ENCODE data around the gene VAC14.
"Not testable (repeated sequence)": the region's sequence is repeated elsewhere in the genome, so short reads cannot be mapped to it uniquely, and the experiment has no call there.

The VAC14 gene

DNA sequence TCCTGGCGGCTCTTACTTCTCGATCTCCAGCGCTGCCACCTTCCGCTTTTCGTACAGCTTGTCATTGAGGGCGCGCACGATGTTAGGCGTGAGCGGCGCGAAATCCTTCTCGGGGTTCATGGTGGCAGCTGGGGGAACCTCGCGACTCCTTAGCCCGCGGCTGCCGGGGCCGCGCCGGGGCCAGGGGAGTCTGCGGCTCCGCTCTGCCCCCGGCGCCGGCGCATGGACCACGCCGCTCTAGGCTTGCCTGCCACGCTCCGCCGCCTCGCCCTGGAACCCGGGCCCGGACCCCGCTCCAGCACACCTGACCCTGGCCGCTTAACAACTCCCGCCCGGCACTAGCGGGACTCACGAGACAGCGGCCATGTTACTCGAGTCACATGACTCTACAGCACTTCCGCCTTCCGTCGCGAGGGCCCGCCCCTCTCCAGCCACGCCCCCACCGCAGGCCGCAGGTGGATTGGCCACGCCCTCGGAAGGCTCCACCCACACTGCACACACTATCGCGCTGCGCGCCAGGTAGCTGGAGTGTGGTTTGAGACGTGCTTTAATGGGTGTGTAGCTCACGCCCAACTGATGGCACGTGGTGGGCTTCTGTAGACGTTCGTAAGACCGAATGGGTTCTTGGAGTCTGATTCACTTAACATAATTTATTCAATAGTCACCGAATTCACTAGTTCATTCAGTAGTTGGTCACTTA lies at the start of gene VAC14:
Gene VAC14 (minus strand): TSS at position 378 of the 700 bp plus-strand sequence. CDS start 258 bp downstream, at position 120.
- in situ Hi-C loops (cut with MboI; ENCODE audit: low sequenced_read_pairs): no loop called here

DNA sequence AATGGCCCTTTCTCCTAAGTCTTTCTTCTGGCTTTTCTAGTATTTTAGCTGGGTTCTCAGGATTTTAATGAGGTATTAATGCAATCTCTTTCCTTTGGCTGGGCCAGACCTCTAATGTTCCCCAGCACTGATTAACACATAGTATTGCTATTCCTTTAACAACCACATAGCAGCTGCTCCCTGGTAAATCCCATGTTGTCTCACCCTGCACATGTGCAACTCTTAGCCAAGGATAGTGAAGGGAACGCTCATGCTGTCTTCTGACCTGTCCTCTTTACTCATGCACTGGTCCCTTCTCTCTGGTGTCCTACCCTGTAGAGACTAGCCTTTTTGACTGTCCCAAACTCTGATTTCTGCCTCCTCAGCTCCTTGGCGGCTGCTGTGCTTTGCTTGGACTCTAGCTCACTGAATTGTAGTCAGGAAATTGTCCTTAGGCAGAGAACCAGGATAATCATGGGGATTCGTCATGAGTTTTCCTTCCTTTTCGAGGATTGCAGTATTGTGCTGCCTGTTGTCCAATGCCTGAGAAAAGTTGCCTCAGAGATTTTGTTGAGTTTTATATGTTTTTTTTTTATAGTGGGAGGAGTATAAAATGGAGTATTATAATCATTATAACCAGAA lies 22.6 kb upstream of the VAC14 start:
- in situ Hi-C loops (cut with MboI; ENCODE audit: low sequenced_read_pairs): not testable (repeated sequence)

DNA sequence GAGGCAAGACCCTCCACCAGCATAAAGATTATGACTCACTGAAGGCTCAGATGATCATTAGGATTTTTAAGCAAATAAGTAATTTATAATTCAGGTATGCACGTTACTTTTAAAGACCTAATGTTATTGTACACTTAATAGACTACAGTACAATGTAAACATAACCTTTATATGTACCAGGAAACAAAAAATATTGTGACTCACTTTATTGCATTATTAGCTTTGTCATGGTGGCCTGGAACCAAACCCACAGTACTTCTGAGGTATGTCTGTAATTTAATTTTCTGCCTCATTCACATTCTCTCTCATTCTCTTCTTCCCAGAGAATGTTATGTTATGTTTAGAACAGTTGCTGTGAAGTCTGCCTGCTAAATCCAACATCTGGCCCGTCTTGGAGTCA lies 21.8 kb upstream of the VAC14 start:
- in situ Hi-C loops (cut with MboI; ENCODE audit: low sequenced_read_pairs): not testable (repeated sequence)

DNA sequence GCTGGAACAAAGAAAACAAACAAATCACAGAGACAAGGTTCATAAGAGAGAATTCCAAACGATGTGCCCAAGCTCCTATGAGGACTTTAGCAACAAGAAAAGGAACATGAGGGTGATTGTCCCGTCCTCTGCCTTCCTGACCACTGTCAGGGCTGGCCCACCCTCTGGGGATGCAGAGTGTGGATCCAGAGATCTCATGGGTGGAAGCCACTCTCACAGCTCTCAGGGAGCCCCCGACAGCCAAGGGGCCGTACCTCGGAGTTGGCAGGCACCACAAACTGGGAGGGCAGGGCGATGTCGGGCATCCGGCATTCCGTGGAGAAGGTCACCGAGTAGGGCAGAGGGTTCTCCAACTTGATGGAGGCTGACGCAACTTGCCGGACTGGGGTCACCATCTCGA lies 17.1 kb upstream of the VAC14 start:
- in situ Hi-C loops (cut with MboI; ENCODE audit: low sequenced_read_pairs): not testable (repeated sequence)

DNA sequence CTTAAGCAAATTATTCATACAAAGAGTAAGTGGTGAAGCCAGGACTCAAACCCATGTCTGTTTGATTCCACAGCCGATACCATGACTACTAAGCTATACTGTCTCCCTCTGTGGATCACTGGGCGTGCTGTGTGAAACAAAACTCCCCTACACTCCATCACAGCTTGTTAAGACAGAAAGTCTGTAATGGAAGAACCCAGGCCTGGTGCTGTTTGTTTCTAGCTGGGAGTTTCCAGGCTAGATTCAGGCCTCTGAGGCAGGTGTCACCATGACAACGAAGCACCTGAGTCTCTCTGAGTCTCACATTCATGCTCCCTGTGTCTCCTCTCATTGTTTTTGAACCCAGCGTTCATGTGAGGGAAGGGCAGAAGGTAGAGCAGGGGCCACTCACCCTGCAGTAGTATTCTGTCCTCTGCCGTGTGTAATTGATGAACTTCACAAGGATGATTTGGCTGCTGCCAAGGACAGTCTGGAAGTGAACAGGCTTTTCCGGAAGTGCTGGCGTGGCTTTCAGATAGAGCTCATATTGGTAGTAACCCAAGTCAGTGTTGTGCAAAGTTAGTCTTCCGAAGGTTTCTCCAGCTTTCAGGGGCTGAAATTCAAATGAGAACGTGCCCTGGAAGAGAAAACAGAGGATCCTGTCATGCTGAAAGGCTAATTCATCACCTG lies 8.6 kb upstream of the VAC14 start:
- in situ Hi-C loops (cut with MboI; ENCODE audit: low sequenced_read_pairs): no loop called here

DNA sequence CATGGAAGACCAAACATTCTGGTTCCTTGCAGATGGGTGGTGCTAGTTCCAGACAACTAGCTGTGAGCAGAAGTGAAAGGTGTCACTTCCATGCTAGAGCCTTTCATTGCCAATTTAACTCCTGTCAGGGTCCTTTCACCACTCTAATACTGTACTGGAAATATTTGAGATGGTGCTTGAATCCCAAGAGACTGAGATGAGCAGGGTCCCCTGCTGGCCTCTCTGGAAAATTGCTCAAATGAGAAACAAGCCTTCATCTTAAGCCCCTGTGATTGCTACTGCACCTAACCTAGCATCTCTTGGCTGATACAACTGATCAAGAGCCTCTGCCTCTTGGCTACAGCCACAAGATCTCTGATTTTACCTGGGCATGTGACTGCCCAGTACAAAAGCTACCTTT lies 7.4 kb upstream of the VAC14 start:
- in situ Hi-C loops (cut with MboI; ENCODE audit: low sequenced_read_pairs): no loop called here

DNA sequence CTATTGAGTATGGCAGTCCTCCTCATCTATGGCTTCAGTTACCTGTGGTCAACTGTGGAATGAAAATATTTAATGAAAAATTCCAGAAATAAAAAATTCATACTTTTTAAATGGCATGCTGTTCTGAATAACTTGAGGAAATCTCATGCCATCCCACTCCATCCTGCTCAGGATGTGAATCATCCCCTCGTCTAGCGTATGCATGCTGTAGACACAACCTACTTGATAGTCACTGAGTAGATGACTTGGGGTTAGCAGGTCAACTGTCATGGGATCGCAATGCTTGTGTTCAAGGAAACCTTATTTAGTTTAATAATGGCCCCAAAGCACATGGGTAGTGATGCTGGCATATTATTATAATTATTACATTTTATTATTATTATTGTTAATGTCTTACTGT lies 4.8 kb upstream of the VAC14 start:
- in situ Hi-C loops (cut with MboI; ENCODE audit: low sequenced_read_pairs): no loop called here

DNA sequence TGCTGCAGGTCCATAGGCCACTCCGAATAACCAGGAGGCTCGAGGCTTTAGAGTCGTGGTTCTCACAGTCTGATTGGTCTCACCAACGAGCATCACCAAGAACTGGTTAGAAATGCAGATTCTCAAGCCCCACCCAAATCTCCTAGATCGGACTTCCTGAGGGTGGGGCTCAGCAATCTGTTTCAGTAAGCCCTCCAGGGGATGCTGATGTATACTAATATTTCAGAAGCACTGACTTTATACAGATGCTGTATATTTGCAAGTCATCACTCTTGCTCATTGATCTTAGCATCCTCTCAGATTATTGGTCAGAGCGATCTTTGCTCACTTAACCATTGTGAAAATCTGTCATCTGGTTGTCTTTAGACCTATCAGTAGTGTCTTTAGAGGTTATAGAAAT lies 4.4 kb upstream of the VAC14 start:
- in situ Hi-C loops (cut with MboI; ENCODE audit: low sequenced_read_pairs): no loop called here

DNA sequence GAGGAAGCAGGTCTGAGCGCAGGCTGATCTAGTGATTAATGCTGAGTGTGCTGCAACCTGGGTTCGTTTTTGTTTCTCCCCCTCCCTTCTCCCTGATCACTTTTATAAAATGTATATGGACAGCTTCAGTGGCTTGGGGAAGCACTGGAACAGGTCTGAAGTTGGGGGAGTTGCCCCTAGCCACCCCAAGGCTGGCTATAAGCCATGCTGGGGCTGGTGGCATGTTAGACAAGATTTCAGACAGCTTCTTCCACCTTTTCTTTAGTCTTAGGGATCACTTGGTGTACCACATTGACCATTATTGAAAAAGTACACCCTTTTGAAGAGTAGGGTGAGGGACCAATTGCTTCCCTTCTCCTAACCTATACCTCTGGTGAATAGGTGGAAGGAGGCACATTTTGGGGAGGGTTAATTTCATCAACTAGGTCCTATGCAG lies 3.8 kb upstream of the VAC14 start:
- in situ Hi-C loops (cut with MboI; ENCODE audit: low sequenced_read_pairs): no loop called here

DNA sequence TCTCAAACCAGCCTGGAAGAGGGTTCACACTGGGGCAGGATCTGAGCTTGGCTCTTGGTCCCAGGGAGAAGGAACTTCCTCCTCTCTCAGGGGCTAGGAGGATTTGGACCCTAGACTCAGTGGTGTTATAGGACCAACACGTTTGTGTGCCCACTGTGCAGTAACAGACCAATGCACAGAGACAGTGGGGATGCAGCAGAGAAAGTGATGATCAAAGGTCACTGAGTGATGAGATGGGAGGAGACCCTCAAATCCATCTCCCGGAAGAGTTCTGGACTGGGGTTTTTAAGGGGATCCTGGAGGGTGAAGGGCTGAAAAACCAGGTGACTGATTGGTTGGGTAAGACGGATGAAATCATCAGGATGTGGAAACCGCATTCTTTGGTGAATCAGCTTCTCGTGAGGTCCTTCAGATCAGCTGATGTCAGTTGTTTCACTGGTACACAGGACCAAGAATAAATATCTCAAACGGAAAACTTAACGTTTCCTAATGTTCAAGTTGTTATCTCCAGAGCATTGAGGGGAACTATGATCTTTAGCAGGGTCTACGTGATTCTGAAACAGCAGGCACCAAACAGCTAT lies 3.3 kb upstream of the VAC14 start:
- in situ Hi-C loops (cut with MboI; ENCODE audit: low sequenced_read_pairs): no loop called here

DNA sequence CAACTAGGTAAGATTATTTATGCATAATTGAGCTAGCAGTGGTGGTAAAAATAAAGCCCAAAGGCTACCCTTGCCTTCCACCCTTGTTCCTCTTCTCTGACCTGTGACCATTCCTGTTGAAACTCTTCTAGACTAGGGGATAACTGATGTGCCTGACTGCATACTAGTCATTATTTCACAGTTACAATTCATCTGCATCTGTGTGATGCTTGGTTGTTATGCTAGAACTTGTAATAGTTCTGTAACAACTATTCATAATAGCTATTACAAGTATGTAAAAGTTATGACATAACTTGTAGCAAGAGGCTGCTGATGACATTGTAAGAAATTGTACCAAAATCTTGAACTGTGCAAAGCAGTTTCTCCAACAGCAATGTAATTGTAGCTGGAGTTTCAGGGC lies 2.4 kb upstream of the VAC14 start:
- in situ Hi-C loops (cut with MboI; ENCODE audit: low sequenced_read_pairs): no loop called here

DNA sequence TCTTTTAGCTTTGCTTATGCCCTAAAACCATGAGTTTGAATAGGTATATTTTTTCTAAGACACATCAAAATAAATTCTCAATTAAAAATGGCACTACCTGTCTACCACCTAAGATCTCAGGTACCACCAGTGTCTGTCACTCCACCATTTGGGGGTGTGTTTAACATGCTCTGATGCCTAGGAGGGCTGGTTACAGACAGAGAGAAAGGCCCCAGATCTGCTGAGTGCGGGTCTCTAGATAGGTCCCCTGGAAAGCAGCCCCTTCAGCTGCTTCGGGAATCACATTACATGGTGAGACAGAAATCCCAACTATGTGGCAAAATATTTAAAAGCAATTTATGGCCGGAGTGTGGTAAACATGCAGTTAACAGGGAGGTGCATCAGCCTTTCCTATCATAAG lies 653 bp upstream of the VAC14 start:
- in situ Hi-C loops (cut with MboI; ENCODE audit: low sequenced_read_pairs): no loop called here

DNA sequence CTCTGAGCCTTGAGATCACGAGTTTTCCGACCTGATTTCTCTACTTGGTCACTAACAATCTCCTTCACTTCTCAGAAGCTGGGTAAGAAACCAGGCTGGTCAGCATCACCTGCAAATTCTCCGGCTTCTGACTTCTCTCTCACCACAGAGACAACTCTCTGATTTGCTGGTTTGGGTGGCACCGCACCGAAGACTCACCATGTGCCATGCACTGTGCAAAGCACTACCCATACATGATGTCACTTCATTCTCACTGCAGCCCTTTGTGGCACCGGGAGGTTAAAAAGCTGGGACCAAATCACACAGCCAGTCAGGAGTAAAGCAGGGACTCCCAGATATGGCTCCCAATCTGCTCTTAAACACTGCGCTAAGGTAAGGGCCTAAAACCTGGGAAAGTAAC lies 647 bp downstream of the VAC14 start:
- in situ Hi-C loops (cut with MboI; ENCODE audit: low sequenced_read_pairs): no loop called here

DNA sequence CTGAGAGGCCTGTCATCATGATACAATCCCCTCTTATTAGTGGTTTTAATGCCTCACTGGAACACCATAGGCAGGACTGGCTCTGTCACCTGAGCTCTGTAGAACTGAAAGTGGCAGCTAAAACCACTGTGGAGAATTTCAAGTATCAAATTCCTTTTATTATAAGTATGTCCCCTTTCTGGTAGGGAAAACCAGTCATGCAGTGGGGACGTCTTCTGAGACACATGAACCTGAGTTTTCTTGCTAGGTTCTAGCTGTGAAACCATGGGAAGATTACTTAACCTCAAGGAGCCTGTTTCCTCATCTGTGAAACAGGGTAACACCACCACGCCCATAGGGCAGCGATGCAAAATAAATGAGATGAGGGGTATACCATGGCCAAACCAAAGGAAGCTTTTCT lies 4.7 kb downstream of the VAC14 start:
- in situ Hi-C loops (cut with MboI; ENCODE audit: low sequenced_read_pairs): no loop called here

DNA sequence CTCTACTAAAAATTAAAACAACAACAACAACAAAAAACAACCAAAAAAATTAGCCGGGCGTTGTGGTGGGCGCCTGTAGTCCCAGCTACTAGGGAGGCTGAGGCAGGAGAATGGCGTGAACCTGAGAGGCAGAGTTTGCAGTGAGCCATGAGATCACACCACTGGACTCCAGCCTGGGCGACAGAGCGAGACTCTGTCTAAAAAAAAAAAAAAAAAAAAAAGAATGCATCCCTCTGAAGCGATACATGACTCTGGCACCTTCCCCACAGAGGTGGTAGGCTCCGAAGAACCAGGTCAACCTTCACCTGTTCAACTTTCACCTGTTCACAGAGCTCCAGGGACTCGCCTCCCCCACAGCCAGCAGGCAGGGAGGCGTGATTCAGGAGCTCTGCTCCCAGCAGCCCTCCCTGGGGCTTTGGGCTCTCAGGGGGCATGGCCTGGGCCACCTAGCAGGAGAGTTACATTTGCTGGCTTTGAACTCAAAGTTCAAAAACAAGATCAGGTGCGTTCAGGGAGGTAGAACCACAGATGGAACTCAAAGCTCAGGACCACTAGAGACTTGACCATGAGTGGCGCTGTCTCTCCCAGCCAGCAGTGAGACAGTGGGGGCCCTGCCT lies 5.6 kb downstream of the VAC14 start:
- in situ Hi-C loops (cut with MboI; ENCODE audit: low sequenced_read_pairs): no loop called here

DNA sequence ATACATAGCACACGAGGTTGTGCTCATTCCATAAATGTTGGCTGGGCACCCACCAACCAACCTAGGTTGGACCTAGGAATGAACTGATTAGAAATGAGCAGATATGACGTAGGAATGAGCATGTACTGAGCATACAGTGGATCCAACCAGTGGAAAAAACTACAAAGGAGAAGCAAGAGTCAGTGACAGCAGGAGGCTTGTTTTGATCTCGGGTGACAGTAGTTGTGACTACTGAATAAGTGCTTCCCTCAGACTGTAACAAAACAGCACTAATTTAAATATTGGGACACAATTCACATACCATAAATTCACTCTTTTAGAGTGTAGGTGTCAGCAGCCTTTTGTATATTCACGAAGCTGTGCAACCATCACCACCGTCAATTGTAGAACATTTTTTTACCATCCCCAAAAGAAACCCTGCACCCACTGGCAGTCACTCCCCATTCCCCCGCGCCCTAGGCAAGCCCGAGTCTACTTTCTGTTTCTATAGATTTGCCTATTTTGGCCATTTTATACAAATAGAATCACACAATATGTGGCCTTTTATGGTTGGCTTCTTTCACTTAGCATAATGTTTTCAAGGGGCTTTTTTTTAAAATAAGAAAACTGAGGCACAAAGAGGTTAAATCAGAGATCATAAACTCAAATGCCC lies 7.0 kb downstream of the VAC14 start:
- in situ Hi-C loops (cut with MboI; ENCODE audit: low sequenced_read_pairs): no loop called here

DNA sequence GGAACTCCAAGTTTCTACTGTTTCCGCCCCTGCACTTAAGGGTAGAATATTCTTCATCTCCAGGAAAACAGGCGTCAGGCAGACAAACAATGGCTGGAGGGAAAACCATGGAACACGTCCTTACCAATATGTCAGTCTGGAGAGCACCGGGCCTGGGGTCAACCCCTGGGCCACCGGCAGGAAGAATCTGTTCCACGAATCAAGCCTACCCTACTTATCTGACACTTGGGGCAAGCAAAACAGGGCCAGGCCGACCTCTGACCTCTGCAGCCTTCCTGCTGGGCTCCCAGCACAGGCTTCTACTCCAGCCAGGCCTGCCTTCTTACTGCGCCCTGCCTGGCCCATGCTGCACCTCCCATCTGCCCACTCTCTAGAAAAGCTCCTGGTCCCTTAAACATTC lies 10.1 kb downstream of the VAC14 start:
- in situ Hi-C loops (cut with MboI; ENCODE audit: low sequenced_read_pairs): no loop called here

DNA sequence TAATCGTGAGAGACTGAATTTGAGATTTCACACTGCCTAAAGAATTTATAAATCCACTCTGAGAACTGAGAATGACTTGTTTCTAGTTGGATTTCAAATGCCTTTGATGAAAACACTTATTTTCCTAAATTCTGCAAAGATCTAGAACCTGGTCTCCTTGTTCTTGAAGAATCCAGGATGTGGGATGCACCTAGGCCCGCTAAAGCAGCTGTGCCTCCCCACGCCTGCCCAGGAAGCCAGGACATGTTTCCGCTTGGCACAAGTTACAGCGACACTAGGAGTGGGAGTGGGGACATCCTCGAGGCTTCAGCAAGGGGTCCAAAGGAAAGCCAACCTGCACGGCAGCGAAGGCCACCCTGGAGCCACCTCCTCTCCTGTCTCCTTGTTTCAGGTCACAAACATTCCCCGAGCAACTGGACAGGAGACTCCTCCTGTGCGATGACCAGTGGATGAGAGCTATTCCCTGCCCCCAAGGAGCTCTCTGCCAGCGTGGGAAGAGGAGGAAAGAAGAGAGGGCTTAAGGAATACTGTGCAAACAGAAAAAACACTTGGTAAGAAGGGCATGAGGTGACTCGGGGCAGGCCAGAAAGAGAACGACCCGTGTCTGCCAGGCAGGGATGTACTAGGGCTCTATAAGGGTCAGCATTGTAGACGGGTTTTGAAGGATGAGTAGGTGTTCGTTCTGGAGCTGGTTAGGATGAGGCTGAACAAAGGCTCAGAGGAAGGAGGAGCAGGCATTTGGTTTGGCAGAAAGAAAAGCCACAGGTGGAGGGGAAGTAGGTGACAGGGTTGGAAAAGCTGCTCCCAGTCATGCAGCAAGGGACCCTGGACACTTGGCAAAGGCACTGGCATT lies 11.1 kb downstream of the VAC14 start:
- in situ Hi-C loops (cut with MboI; ENCODE audit: low sequenced_read_pairs): no loop called here

DNA sequence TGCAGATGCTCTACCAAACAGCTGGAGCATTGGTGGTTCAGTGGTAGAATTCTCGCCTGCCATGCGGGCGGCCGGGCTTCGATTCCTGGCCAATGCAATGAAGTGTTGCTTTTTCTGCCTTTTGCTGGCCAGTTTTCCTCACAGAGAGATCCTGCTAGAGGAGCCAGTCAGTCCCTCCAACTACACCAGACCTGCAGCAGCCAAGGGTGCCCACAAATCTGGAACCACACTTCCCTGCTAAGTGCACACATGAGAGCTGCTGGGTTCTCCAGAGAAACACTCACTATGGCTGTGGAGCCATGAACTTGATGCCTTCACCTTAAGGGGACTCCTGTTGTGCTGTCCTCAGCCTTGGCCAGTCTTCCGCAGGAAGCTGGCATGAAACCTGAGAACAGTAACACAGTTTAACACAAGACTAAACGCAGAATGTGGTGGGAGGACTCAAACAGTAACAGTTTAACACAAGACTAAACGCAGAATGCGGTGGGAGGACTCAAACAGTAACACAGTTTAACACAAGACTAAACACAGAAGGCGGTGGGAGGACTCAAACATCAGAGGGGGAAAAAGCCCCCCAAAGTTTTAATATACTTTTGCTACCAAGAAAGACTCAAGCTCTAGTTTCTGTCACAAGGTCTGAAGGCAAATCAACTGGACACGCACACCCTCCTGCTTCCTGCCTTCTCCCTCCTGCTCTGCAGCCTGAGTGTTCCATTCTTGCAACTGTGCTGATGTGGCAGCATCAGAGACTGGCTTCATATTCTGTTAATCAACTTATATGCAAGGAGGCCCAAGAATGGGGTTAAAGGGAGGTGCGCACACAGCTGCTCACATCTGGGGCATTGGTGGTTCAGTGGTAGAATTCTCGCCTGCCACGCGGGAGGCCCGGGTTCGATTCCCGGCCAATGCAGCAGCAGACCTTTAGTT lies 12.0 kb downstream of the VAC14 start:
- in situ Hi-C loops (cut with MboI; ENCODE audit: low sequenced_read_pairs): no loop called here
